NOMO-1 (cell line): Measurements from ENCODE around the gene DEGS2.
A peak's percentile ranks its signal among the peaks of the same experiment; 100 is the strongest.
"Not testable (repeated sequence)": the region's sequence is repeated elsewhere in the genome, so short reads cannot be mapped to it uniquely, and the experiment has no call there.

Experiments used
- DNase-seq, 2 experiments: peaks; one replicate each; lab custom pipeline; 2025; ENCODE audit not compliant: unreplicated experiment in 2 of 2; lab: John Stamatoyannopoulos, UW

The DEGS2 gene

GRCh38 chr14:100159094-100159864 lies at the start of gene DEGS2:
Gene DEGS2, minus strand, starts transcription at chr14:100159645. Its CDS starts 58 bp downstream, at chr14:100159587.
- DNase-seq = no peak

- DNase-seq = not testable (repeated sequence)
Observed at GRCh38 chr14:100208136-100208535, 48.7 kb upstream of the DEGS2 start.

GRCh38 chr14:100207588-100207987 lies 48.1 kb upstream of the DEGS2 start:
- DNase-seq = not testable (repeated sequence)

GRCh38 chr14:100204835-100205167 lies 45.4 kb upstream of the DEGS2 start:
- not testable (repeated sequence) for DNase-seq

- DNase-seq = no peak
Observed at GRCh38 chr14:100203962-100204834, 44.8 kb upstream of the DEGS2 start.

GRCh38 chr14:100203146-100203545 lies 43.7 kb upstream of the DEGS2 start:
- no peak for DNase-seq

- DNase-seq = no peak
Observed at GRCh38 chr14:100202712-100203111, 43.3 kb upstream of the DEGS2 start.

GRCh38 chr14:100201701-100202100 lies 42.3 kb upstream of the DEGS2 start:
- no peak for DNase-seq

GRCh38 chr14:100200311-100200710 lies 40.9 kb upstream of the DEGS2 start:
- no peak for DNase-seq

GRCh38 chr14:100199240-100199860 lies 39.9 kb upstream of the DEGS2 start:
- no peak for DNase-seq

GRCh38 chr14:100193417-100194357 lies 34.2 kb upstream of the DEGS2 start:
- DNase-seq = no peak

- peak; percentile 99 for DNase-seq
Observed at GRCh38 chr14:100192672-100193416, 33.4 kb upstream of the DEGS2 start.

- no peak for DNase-seq
Observed at GRCh38 chr14:100192250-100192671, 32.8 kb upstream of the DEGS2 start.

GRCh38 chr14:100191584-100192249 lies 32.3 kb upstream of the DEGS2 start:
- DNase-seq = no peak

- DNase-seq = no peak
Observed at GRCh38 chr14:100190126-100190525, 30.7 kb upstream of the DEGS2 start.

GRCh38 chr14:100188392-100189030 lies 29.1 kb upstream of the DEGS2 start:
- DNase-seq = no peak

- DNase-seq = no peak
Observed at GRCh38 chr14:100187247-100187833, 27.9 kb upstream of the DEGS2 start.

GRCh38 chr14:100181876-100182551 lies 22.6 kb upstream of the DEGS2 start:
- not testable (repeated sequence) for DNase-seq
